Panc1 (cell line): Measurements from ENCODE around the gene GULP1. TPM values are rescaled to one million over a fixed set of nuclear protein-coding genes. Genes with fewer than 3 reads are reported as not detected.

ENCODE experiments used
- ATAC-seq: fragments of 200-7000 bp; cut with Tn5 transposase; 2 replicates; pipeline ENCODE4 v1.9.1; 2020; ENCODE audit warnings: mild to moderate bottlenecking, moderate library complexity
- BruUV-seq: library from RNA; stranded (reverse); fragments of 400-500 nt; replicated peaks from 2 replicates; lab custom pipeline; 2021; lab: Mats Ljungman, UMichigan
- CTCF ChIA-PET: fragments of 300-600 bp; sonication (Branson Sonifier 250); formaldehyde crosslinking; loops from one replicate; lab custom pipeline; 2022; ENCODE audit warnings: antibody characterized with exemption; lab: Charles Lee
- POLR2A ChIA-PET: fragments of 300-600 bp; sonication (Branson Sonifier 250); formaldehyde crosslinking; loops from one replicate; lab custom pipeline; 2022; ENCODE audit warnings: antibody characterized with exemption; lab: Charles Lee
- DNase-seq: peaks from one replicate; pipeline ENCODE4 v3.0.0-alpha.2; 2010; ENCODE audit warnings: low read depth, low spot score
- H3K27ac ChIP-seq: 2 replicates; pipeline ENCODE4 v1.5.1; 2011; ENCODE audit warnings: mild to moderate bottlenecking, low read length, inconsistent platforms
- H3K27me3 ChIP-seq: fragments of 200-500 bp; sonication (Bioruptor generic); 2 replicates; pipeline ENCODE4 v1.6.0; 2014; ENCODE audit warnings: low read length, inconsistent platforms; ENCODE audit not compliant: control insufficient read depth, insufficient read depth
- H3K36me3 ChIP-seq: fragments of 200-500 bp; sonication (Bioruptor generic); 2 replicates; pipeline ENCODE4 v1.5.1; 2014; ENCODE audit warnings: inconsistent platforms, mild to moderate bottlenecking, low read length, moderate library complexity; ENCODE audit not compliant: control insufficient read depth, insufficient read depth
- H3K4me1 ChIP-seq: 2 replicates; pipeline ENCODE4 v1.5.1; 2011; ENCODE audit warnings: inconsistent platforms, mild to moderate bottlenecking, low read length, moderate library complexity; ENCODE audit not compliant: control insufficient read depth, insufficient read depth
- H3K4me3 ChIP-seq, 2 experiments: 2 replicates each; pipeline ENCODE4 v1.5.1; 2011 to 2012; ENCODE audit warnings: low read depth in 2 of 2, low read length in 2 of 2, mild to moderate bottlenecking in 2 of 2, inconsistent platforms in 1 of 2, moderate library complexity in 1 of 2
- H3K9me3 ChIP-seq: fragments of 200-500 bp; sonication (Bioruptor generic); 2 replicates; pipeline ENCODE4 v1.5.1; 2014; ENCODE audit warnings: low read depth, mild to moderate bottlenecking, inconsistent platforms, low read length, moderate library complexity; ENCODE audit not compliant: control insufficient read depth, insufficient read depth
- CTCF ChIP-seq: fragments of 450-650 bp; IDR thresholded peaks from 2 replicates; pipeline ENCODE4 v1.5.1; 2017; ENCODE audit warnings: mild to moderate bottlenecking
- POLR2AphosphoS5 ChIP-seq: IDR thresholded peaks from 2 replicates; pipeline ENCODE4 v1.6.1; 2012; ENCODE audit warnings: mild to moderate bottlenecking, low read depth, low read length, moderate library complexity
- REST ChIP-seq, 2 experiments: IDR thresholded peaks; 2 replicates each; pipeline ENCODE4 v1.6.1; 2011 to 2012; ENCODE audit warnings: low read depth in 2 of 2, control low read depth in 1 of 2, low read length in 1 of 2, mild to moderate bottlenecking in 1 of 2, moderate library complexity in 1 of 2; ENCODE audit not compliant: insufficient read depth in 1 of 2
- SIN3A ChIP-seq: IDR thresholded peaks from 2 replicates; pipeline ENCODE4 v1.6.1; 2012; ENCODE audit warnings: low read depth, mild to moderate bottlenecking, low read length, moderate library complexity, borderline replicate concordance; ENCODE audit not compliant: insufficient read depth
- TCF7L2 ChIP-seq: IDR thresholded peaks from 2 replicates; pipeline ENCODE4 v1.6.1; 2011; ENCODE audit warnings: mild to moderate bottlenecking, low read depth, low read length, inconsistent platforms
- in situ Hi-C: cut with HindIII; loops from 2 replicates; pipeline ENCODE4 v1.10.0; 2016; ENCODE audit warnings: low sequenced_read_pairs, low pct_unique_long_range_greater_than_20kb
- intact Hi-C: fragments of 100-400 bp; cut with micrococcal nuclease; formaldehyde crosslinking; loops from one replicate; pipeline ENCODE4 v1.10.0; 2022; ENCODE audit not compliant: unreplicated experiment
- total RNA-seq: library from RNA; stranded (reverse); gene quantifications from one replicate; pipeline ENCODE4 v1.2.1, GENCODE V29; 2021; ENCODE audit not compliant: unreplicated experiment

The GULP1 gene
- total RNA-seq, 1 experiment from 2014 or later: 51.5 TPM

GRCh38 chr2:188364033-188364630, 72.5 kb downstream of the GULP1 start:
- TF ChIP-seq POLR2AphosphoS5: no peak
- peak; percentile 65 for TF ChIP-seq TCF7L2
- ChIA-PET POLR2A (interaction anchor here (0.8 kb wide), 1 partner anchor 71 kb away, joined by 3 read pairs; no protein-coding TSS in a partner anchor), CTCF (no interaction called here)
- no peak overlapping the region for H3K4me3 ChIP-seq
- H3K36me3 ChIP-seq: no peaks in the 10 kb centered on the region
- ATAC-seq (no peak), DNase-seq (no peak)
- H3K4me1 ChIP-seq: peaks cover 10% of the 10 kb centered on the region; the same call in 1 of the 2 replicates
- intact Hi-C loops (no loop called here), in situ Hi-C loops (no loop called here)
- no peaks in the 10 kb centered on the region for H3K9me3 ChIP-seq
- no peak overlapping the region; the same call in 1 of the 2 replicates for H3K27ac ChIP-seq
- no TSS peak for BruUV-seq
- H3K27me3 ChIP-seq: no peaks in the 10 kb centered on the region

- no peak for TF ChIP-seq REST (IDR thresholded peaks at IDR 0.05; ENCODE audit: insufficient read depth in 1 of 2, low read depth in 2 of 2, low read length in 1 of 2)
- no peak for TF ChIP-seq POLR2AphosphoS5
- TF ChIP-seq SIN3A: no peak
- TF ChIP-seq CTCF: no peak
- no peak for TF ChIP-seq TCF7L2
- Histone ChIP-seq H3K36me3 (no peaks in the 10 kb centered on the region), H3K9me3 (no peaks in the 10 kb centered on the region), H3K27me3 (no peaks in the 10 kb centered on the region), H3K4me3 (no peak overlapping the region), H3K27ac (no peak overlapping the region), H3K4me1 (peaks cover 10% of the 10 kb centered on the region; the same call in 1 of the 2 replicates)
- DNase-seq (no peak), ATAC-seq (no peak)
- BruUV-seq: no TSS peak
- ChIA-PET CTCF (no interaction called here), POLR2A (no interaction called here)
- in situ Hi-C loops (no loop called here), intact Hi-C loops (loop anchor here (5.0 kb wide), 1 partner anchor 73 kb away; the partner anchor contains the start of gene GULP1)
Measured at GRCh38 chr2:188365058-188365641, 73.5 kb downstream of the GULP1 start.

GRCh38 chr2:188367164-188367563, 75.5 kb downstream of the GULP1 start:
- H3K27me3 ChIP-seq: no peaks in the 10 kb centered on the region
- H3K27ac ChIP-seq: no peak overlapping the region; the same call in 1 of the 2 replicates
- ATAC-seq (peak; percentile 36; the same call in 1 of the 2 replicates), DNase-seq (no peak)
- H3K9me3 ChIP-seq: no peaks in the 10 kb centered on the region
- in situ Hi-C loops: no loop called here
- no TSS peak for BruUV-seq
- peaks cover 10% of the 10 kb centered on the region; the same call in 1 of the 2 replicates for H3K4me1 ChIP-seq
- no peak for TF ChIP-seq POLR2AphosphoS5
- no peak for TF ChIP-seq TCF7L2
- TF ChIP-seq CTCF: no peak
- no peaks in the 10 kb centered on the region for H3K36me3 ChIP-seq
- intact Hi-C loops: loop anchor here (5.0 kb wide), 1 partner anchor 75 kb away; the partner anchor contains the start of gene GULP1
- no peak overlapping the region for H3K4me3 ChIP-seq
- ChIA-PET CTCF (no interaction called here), POLR2A (no interaction called here)
